Measurements from ENCODE around the gene CLPX.

DNA sequence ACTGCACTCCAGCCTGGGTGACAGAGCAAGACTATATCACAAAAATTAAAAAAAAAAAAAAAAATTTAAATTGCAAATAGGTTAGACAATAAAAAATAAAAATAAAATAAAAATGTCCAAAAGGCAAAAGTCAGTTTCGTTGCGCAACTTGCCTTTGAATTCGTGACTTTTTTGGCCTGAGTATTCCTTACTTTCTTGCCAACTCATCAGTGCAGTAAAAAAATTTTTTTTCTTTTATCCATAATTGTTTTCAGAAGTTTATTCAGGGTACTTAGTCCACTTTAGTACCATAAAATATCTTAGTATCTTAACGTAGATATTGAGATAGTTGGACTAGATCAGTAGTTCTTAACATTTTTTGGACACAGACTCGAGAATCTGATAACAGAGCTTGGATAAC is 48.6 kb upstream of the CLPX start:
- no peak for TF ChIP-seq POLR2A (IDR thresholded peaks at IDR 0.05)
- TF ChIP-seq, protein P1, sequence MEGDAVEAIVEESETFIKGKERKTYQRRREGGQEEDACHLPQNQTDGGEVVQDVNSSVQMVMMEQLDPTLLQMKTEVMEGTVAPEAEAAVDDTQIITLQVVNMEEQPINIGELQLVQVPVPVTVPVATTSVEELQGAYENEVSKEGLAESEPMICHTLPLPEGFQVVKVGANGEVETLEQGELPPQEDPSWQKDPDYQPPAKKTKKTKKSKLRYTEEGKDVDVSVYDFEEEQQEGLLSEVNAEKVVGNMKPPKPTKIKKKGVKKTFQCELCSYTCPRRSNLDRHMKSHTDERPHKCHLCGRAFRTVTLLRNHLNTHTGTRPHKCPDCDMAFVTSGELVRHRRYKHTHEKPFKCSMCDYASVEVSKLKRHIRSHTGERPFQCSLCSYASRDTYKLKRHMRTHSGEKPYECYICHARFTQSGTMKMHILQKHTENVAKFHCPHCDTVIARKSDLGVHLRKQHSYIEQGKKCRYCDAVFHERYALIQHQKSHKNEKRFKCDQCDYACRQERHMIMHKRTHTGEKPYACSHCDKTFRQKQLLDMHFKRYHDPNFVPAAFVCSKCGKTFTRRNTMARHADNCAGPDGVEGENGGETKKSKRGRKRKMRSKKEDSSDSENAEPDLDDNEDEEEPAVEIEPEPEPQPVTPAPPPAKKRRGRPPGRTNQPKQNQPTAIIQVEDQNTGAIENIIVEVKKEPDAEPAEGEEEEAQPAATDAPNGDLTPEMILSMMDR (IDR thresholded peaks at IDR 0.05): no peak
- no peak for TF ChIP-seq POLR2AphosphoS5 (IDR thresholded peaks at IDR 0.05)
- no peak for TF ChIP-seq EP300 (IDR thresholded peaks at IDR 0.05)
